Middle frontal gyrus (tissue), 1 donor: ENCODE data around the gene TEF.

Source experiments
- DNase-seq: peaks from one replicate; pipeline ENCODE4 v3.0.0-alpha.2; 2015; ENCODE audit warnings: low spot score; ENCODE audit errors: extremely low spot score

The TEF gene

DNA sequence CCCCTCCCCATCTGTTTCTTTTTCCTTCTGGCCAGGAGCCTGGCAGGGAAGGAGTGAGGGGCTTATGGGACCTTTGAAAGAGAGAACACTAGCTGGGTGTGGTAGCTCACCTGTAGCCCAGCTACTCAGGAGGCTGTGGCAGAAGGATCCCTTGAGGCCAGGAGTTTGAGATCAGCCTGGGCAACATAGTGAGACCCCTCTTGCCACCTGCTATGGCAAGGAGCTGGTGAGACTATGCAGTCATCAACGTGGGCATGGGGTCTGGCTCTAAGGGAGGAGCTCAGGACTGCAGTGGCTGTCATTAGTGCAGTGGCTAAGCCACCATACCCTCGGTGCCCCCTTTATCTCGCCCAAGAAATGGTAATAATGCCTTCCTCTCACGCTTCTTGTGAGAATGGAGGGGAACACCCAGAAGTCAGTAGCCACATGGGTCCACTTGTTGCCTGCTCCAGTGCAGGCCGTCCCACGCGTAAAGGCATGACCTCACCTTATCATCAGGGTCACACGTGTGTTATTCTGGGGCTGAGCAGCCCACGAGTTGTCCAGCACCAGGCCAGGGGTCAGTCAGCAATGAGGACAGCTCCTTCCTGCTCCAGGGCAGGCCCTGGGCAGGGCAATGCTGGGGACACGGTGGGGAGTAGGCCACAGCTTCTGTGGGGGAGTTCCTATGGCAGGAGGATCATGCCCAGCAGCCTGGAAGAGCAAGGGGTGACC, 27.7 kb upstream of the TEF start:
- no peak for DNase-seq

DNA sequence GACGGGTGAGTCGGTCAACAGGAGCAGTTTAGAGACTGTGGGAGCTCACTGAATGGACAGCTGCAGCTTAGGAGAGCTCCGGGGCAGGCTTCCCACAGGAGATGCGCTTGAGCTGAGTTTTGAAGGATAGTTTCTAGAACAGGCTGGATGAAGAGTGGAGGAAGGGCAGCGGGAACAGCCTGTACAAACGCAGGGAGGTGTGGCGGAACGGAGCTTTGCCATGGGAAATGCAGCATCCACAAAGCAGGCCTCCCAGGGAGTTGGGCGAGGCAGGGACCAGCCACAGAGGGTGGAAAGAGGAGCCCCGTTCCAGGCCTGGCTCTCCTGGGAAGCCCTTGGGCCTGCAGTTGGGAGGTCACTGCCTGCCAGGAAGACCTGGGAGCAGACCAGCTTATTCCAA, 26.8 kb upstream of the TEF start:
- DNase-seq = no peak

GRCh38 chr22:41355895-41356294, 25.8 kb upstream of the TEF start:
- DNase-seq = no peak

DNA sequence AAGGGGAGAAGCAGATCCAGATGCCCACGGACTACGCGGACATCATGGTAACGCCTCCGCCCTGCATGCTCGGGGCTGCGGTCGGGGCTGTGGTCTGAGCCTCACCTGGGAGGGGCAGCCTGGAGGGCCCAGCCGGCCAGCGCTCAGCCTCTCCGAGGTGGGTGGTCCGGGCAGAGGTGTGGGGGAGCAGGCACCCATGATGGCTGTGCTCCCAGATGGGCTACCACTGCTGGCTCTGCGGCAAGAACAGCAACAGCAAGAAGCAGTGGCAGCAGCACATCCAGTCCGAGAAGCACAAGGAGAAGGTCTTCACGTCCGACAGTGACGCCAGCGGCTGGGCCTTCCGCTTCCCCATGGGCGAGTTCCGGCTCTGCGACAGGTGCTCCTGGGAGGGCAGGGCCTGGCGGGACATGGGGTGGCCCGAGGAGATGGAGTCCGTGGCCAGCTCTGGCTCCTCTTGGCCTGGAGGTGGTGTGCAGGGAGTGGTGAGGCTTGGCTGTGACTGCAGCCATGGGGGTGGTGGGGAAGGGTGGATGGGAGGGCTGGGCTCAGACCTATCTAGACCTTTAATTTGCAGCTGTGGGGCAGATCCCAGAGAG, 25.2 kb upstream of the TEF start:
- DNase-seq = no peak

GRCh38 chr22:41357191-41357590, 24.6 kb upstream of the TEF start:
- no peak for DNase-seq

DNA sequence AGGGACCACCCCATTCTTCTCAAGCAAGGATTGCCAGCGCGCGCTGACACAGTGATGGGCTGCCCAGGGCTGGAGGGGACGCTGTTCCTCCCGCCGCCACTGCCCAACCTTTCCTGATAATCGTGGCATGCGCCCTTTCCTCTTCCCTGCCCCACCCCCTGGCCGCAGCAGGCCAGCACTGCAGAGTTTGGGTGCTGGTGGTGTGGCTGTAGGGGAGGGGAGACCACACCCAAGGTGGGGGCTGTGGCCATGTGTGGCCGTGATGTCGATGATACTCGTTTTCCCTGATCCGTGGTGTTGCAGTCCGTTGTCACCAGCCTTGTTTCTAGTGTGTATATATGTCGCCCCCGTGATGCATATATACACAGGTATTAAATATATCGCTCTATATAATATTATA, 22.8 kb upstream of the TEF start:
- DNase-seq = no peak

GRCh38 chr22:41359376-41359775, 22.4 kb upstream of the TEF start:
- no peak for DNase-seq

DNA sequence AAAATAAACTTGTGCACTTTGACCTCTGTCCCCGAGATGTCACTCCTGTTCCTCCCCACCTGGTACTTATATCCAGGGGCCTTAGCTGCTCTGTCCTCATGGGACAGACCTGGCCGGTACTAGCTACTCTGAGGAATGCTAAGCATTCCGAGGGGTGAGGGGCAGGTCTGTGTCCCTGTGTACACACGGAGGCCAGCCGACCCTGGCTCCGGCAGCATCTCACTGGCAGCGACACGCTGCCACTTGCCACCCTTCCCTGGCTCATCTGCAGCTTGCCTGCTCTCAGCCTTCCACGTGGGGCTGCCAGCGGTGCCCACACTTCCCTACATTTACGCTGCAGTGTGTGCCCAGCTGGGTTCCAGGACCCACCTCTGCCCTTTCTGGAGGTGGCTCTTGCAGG, 21.6 kb upstream of the TEF start:
- DNase-seq = no peak

GRCh38 chr22:41361716-41362310, 19.9 kb upstream of the TEF start:
- DNase-seq = no peak

GRCh38 chr22:41362615-41363014, 19.1 kb upstream of the TEF start:
- no peak for DNase-seq

GRCh38 chr22:41364233-41364632, 17.5 kb upstream of the TEF start:
- no peak for DNase-seq

DNA sequence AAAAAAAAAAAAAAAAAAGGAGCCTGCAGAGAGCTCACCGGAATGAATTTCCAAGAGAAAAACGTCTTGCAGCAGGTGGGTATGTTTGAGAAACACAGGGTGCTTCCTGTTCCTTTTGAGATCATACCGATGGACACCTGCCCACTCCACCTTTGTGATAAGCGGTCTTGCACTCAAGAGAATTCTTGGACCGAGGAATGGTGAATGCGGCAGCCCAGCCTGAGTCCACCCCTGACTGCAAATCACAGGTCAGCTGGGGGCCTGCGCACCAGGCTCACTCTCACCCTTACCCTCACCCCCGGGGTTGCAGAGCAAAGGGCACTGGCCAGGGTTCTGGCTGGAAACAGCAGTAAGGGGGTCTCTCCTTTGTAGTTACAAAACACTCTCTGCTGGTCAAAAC, 16.8 kb upstream of the TEF start:
- DNase-seq = no peak

DNA sequence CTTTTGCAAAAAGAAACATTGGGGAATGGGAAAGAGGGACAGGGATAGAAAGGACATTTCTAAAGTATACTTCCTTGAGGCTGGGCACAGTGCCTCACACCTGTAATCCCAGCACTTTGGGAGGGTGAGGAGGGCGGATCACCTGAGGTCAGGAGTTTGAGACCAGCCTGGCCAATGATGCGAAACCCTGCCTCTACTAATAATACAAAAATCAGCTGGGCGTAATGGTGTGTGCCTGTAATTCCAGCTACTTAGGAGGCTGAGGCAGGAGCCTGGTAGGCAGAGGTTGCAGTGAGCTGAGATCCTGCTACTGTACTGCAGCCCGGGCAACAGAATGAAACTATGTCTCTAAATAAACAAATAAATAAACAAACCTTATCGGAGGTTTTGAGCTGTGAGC, 16.3 kb upstream of the TEF start:
- DNase-seq = no peak

- no peak for DNase-seq
These were observed 15.3 kb upstream of the TEF start for GRCh38 chr22:41366323-41367029.

GRCh38 chr22:41367039-41367679, 14.6 kb upstream of the TEF start:
- DNase-seq = peak; percentile 96

DNA sequence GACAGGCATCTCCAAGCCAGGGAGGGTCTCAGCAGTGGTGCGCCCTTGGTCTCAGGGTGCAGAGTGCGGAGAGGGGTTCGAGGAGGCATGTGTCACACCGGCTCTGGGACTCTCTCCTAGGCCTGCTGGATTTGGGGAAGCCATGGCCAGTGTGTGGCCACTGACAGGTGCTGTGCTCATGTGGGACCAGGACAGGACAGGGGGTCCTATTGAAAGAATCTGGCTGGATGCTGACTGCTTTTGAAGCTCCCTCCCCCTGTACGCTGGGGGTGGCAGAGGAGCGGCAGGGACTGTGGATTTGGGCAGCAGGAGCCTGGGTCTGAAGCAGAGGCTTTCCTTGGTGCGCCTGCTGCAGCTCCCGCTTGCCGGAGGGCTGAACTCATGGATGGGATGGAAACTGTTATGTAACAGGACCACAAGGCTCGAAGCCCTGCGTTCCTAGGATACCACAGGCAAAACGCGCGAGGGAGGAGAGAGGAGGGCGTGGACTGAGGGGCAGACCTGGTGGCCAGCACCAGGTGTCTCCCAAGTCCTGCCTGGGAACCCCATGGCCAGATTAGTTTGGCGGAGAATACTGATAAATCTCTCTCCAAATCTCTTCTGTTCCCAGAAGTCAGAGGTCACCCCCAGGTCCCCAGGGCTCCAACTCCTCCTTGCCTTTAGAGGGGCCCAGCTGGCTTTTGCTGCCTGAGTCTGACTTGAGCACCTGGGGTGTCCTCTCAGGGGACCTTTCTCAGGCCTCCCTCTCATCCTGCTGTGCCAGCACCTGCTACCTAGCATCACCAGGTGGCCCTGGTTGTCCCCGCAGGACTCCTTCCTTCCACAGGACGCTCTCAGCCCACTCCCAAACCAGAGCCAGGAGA, 13.8 kb upstream of the TEF start:
- peak; percentile 61 for DNase-seq

DNA sequence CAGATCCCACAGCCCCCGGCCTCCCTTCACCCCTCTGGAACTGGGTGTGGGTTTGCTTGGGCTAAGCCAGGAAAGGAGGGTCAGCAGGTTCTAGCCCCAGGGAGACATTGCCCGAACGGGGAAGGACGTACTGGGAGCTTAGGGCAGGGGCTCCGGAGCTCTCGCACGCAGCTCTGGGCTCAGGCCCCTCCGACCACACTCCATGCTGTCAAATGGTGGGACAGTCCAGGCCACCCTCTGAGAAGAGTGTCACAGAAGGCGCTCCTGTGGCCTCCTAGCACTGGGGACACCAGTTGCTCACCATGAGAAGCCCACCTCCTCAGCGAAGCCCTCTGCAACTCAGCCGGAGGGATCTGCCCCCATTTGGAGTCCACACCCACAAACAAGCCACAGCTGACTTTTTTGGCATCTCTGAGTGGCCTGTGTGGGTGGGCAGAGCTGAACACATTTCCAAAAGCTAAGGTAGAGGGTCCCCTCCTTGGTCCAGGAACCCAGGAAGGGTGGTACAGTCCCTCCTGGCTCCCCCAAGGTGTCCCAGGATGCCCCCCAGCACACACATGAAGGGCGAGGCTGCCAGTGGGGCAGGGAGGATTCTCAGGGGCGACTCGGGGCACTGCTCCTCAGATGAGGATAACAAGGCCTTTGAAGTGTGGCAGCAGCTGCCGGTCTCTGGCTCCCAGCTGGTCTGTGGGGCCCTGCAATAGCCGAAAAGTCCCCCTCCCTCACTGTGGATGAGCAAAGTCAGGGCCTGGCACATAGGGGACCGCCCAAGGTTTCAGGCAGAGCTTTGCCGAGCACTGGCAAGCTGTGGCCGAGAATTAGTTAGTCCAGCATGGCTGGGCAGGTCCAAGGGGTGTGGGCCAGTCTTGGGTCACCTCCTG, 13.0 kb upstream of the TEF start:
- DNase-seq = no peak

GRCh38 chr22:41369424-41369745, 12.4 kb upstream of the TEF start:
- no peak for DNase-seq

GRCh38 chr22:41369837-41370236, 11.9 kb upstream of the TEF start:
- DNase-seq = no peak

DNA sequence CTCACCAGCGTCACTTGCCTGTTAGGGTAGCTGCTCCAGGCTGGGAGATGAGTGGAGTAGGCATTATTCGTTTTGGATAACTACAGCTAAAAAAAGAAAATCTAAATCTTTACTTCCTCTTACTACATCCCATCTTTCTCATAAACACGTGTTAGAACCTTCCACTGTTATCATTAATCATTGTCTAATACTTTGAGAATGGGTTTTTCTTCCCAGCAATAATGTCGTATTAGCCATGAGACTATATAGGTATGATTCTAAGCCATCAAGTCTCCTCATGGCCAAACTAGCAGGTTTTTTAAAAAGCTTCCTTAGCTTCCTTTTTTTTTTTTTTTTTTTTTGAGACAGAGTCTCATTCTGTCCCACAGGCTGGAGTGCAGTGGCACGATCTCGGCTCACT, 3.9 kb upstream of the TEF start:
- no peak for DNase-seq
